Middle frontal gyrus (tissue), 1 donor: ENCODE results near the gene KIRREL3.

Experiments
- DNase-seq: peaks from one replicate; pipeline ENCODE4 v3.0.0-alpha.2; 2015; ENCODE audit warnings: low spot score; ENCODE audit errors: extremely low spot score

KIRREL3 gene

GRCh38 chr11:126494831-126495230, 505.7 kb downstream of the KIRREL3 start:
- DNase-seq = no peak

- no peak for DNase-seq
Measured at GRCh38 chr11:126492331-126493082, 508.1 kb downstream of the KIRREL3 start.

- DNase-seq = no peak
Measured at GRCh38 chr11:126491092-126491491, 509.5 kb downstream of the KIRREL3 start.

- DNase-seq = no peak
Measured at GRCh38 chr11:126489836-126490660, 510.5 kb downstream of the KIRREL3 start.

- DNase-seq = no peak
Measured at GRCh38 chr11:126488591-126489370, 511.8 kb downstream of the KIRREL3 start.

GRCh38 chr11:126487711-126488110, 512.9 kb downstream of the KIRREL3 start:
- no peak for DNase-seq

- no peak for DNase-seq
Measured at GRCh38 chr11:126485986-126486635, 514.5 kb downstream of the KIRREL3 start.

- no peak for DNase-seq
Measured at GRCh38 chr11:126485021-126485792, 515.4 kb downstream of the KIRREL3 start.

- DNase-seq = no peak
Measured at GRCh38 chr11:126484266-126484665, 516.3 kb downstream of the KIRREL3 start.

- no peak for DNase-seq
Measured at GRCh38 chr11:126483621-126484195, 516.9 kb downstream of the KIRREL3 start.

GRCh38 chr11:126482586-126483108, 517.9 kb downstream of the KIRREL3 start:
- DNase-seq = no peak

- no peak for DNase-seq
Measured at GRCh38 chr11:126481303-126481680, 519.3 kb downstream of the KIRREL3 start.

GRCh38 chr11:126480410-126481302, 519.9 kb downstream of the KIRREL3 start:
- DNase-seq = peak; percentile 84

- DNase-seq = no peak
Measured at GRCh38 chr11:126480015-126480409, 520.6 kb downstream of the KIRREL3 start.

GRCh38 chr11:126479178-126479930, 521.2 kb downstream of the KIRREL3 start:
- no peak for DNase-seq

- DNase-seq = no peak
Measured at GRCh38 chr11:126478466-126478865, 522.1 kb downstream of the KIRREL3 start.

GRCh38 chr11:126477535-126478305, 522.9 kb downstream of the KIRREL3 start:
- no peak for DNase-seq
